Stimulated activated CD4-positive, alpha-beta T cell treated with anti-CD3 and anti-CD28 coated beads, Interleukin-4, amount 100 ng/mL, for 4 hours (primary cell): Measurements from ENCODE around the gene TBX4.
"Not testable (repeated sequence)": the region's sequence is repeated elsewhere in the genome, so short reads cannot be mapped to it uniquely, and the experiment has no call there.

Experiments
- DNase-seq, 2 experiments: peaks; one replicate each; pipeline ENCODE4 v3.0.0-alpha.2; 2020

The TBX4 gene

DNA sequence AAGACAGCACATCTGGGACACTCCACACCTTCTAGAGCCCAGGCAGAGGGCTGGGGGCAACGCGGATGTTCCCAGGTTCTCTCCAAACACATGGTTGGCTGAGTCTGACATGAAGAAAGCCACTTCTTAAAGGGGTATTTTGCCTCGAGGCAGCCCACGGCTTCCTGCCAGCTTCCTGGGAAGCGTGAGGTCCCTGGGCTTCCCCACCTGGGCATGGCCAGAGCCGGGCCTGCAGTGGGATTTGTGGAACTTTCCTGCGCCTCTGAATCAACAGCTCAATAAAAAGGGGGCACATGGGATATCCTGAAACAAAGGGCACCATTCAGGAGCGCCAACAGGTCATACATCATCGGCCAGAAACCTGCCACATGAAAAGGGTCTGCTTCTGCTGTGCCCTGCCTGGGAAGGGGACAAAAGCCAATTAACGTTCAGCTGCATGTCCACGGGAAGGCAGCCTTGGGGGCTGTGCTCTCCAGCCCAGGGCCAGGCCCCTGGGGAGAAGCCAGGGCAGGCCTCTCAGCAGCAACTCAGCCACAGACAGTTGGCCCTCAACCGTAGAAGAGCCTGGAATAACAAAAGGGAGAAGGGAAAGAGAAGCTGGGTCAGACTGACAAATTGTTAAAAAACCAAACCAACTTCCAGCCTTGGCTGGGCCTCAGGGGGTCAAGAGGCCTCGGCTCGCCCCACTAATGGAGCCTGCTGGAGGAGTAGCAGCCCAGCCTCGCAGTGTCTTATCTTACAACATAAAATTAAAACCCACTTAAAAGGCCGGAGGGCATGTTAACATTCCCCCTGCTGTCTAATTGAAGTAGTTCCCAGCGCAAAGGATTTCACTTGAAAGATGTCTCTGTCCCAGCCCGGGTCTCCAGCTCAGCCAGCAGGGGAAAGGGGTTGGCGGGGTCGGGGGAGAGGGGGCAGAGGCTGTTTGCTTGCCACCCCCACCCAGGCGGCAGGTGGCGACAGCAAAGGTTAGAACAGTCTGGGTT lies 34.2 kb downstream of the TBX4 start:
- no peak for DNase-seq

DNA sequence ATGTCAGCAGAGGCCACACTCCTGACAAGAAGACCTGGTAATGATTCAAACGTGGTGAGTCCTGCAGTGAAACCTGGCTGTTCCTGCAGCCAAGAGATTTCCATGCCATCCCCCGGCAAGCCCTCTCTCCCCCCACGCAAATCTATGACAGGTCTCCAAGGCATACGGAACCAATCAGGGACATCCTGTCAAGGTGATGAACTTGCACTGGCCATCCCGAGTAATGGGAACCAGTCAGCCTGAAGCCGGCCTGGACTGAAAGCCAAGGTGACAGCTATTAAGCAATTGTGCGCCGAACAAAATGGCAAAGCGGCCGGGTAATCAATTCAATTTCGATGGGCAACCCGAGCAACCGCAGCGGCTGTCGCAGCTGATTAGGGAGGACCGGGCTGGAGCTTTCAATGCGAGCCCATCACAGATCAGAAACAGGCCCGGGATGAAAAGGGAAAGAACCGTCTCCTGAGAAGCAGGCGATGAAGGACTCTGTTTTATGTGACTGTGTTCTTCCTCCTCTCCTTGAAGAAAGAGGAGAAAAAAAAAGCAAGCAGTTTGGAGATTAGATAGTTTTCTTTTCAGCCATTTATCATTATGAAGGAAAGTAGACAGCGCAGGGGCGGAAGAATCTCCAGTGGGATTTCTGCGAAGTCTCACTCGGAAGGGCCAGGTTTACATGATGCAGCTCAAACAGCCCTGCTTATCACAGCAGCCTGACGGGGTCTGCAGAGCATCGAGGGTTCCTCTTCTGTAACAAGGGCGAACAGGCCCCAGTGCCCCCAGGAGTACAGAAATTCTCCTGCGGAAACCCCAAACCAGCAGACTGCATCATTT lies 35.2 kb downstream of the TBX4 start:
- no peak for DNase-seq

DNA sequence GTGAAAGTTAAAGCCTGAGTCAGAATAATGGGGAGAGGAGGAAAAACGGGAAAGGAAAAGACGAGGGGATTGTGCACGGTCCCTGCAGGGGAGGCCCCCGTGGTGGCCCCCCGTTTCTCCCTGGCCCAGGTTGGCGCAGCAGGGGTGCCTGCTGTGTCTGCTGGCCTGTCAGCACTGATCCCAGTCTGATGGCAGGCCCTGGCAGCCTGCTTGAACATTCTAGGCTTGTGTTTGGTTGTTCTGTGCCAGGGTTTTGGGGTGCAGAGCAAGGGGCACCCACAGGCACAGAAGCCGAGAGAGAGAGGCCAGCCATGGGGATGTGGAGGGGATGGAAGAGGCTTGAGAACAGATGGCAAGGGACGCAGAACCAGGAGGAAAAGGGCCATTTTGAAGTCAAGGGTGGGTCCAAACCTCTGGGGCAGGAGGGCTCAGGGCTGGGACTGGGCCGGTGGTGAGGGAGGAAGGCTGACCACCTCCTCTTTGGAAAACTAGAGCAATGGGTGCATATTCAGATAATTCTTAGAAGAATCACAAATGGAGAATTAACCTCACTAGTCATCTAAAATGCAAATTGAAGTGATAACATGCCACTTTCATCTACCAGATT lies 35.9 kb downstream of the TBX4 start:
- no peak for DNase-seq

DNA sequence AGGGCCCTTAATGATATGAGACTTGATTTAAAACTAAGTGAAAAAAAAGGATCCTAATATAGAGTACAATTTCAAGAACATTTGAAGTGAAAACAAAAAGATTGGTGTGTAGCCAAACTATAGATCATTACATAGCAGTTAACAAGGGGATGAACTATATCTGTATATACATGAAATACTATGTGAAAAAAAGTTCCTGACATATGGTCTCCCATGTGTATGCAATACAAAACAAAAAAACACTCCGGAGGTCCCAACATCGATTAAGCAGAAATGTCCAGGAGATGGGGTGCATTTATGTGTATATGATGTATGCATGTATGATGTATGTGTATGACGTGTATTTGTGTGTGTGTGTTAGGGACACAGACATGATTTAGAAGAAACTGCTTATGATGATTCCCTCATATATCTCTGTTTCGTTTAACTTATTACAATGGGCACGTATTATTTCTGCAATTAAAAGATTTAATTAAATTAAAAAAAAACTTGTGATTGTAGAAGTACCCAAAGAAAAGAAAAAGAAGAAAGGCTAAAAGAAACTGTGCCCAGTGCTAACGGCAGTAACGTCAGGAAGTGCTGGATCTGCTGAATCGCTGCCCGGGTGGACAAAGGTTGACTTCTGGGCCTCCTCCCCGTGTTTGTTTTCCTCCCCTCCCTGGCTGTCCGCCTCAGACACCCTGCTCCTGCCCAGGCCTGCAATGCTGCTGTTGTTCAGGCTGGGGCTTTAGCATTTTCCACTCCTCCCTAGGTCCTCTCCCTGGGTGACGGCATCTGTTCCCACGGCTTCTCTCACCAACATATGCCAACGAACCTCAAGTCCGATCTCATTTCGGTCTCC lies 36.9 kb downstream of the TBX4 start:
- DNase-seq = no peak

DNA sequence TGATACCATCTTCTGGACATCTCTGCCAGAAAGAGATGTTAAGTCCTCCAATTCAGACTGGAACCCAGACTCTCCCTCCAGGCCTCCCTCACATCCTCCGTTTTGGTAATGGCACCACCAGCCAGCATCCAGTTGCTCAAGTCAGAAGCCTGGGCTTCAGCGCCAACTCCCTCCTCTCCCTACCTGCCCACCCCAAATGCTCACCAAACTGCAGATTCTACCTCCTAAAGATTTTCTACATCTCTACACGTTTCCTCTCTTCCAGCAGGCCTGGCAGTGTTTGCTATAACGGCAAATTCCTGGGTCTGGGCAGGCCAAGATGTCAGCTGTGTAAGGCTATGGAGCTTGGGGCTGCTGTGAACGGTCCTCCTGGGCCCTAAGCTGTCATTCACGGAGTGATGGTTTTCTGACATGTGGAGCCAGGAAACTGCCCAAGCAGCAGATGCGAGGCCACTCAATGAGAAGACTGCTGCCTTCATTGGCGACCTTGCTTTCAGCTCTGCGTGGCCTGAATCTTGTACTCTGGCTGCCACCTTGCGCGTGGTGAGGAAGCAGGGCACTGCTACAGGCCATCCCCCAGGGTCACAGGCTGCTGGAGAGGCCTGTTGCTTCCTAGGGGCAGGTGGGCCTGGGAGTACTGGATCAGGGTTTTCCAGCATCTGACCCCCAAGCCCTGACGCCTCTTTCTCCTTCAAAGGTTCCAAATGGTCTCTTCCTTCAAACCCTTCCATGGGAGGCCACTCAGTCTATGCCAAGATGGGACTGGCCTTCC lies 37.7 kb downstream of the TBX4 start:
- no peak for DNase-seq

DNA sequence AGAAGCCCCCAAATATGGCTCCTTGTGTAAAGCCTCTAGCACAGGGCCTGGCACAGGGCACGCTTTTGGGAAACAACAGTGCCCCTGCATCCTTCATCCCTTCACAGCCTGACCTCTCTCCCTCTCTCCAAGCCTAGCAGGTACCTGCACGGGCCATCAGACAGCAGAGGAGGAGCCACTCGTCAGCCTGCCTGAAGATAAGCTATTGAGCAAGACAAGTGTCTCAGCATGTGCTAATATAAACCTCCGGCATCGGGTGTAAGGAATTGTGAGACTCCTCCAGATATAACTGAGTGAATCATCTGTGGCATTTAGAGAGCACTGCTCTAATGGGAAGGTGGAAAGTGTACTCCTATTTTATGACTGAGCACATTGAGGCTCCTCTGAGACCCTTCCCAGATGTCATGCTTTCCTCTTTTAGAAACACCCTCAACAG lies 38.3 kb downstream of the TBX4 start:
- DNase-seq = no peak

DNA sequence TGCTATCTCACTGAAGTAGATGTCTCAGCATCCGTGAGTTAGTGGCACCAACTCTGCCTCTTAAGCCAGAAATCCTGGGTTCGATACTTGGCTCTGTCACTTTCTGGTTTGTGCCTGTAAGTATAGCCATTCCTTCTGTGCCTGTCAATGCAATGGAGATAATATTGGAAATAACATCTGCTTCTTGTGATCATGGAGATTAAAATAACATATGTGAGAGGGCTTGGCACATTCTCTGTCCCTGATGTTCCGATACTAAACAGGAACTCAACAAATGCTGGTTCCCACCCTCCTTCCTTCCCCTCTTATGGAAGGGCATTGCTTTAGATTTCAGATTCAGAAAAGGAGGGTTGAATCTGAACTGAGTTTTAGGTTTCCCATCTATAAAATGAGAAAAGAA lies 39.8 kb downstream of the TBX4 start:
- DNase-seq = no peak

DNA sequence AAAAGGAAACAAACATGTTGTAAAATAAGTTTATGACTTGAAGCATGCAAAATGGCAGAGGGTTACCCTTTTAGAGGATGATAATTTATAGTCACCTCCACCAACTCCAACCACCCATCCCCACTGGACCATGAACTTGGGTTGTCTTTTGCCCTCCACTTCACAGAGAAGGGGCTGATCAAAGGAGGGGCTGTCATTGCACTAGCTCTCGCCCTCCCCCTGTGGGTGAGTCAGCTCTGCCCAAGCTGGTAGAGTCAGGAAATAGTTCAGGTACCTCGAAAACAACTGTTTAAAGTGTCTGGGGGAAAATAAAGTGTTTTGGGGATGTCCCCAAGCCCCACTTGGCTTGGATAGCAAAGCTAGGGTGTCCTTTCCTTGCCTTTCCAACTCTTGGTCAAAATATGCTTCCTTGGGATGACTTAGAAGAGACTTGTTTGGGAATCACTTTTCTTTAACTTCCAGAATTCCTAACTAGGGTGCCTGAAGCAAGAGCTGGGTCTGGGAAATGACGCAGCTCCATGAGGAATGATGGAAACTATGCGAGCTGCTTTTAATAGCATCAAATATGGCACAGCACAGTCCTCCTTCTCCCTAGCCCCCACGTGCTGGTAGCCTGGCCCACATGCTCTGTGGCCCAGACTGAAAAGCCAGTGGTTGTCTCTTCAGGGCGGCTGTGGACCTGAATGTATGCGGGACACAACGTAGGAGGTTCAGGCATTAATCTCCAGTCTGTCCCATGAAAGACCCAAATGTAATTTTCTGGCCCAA lies 40.7 kb downstream of the TBX4 start:
- DNase-seq = no peak

DNA sequence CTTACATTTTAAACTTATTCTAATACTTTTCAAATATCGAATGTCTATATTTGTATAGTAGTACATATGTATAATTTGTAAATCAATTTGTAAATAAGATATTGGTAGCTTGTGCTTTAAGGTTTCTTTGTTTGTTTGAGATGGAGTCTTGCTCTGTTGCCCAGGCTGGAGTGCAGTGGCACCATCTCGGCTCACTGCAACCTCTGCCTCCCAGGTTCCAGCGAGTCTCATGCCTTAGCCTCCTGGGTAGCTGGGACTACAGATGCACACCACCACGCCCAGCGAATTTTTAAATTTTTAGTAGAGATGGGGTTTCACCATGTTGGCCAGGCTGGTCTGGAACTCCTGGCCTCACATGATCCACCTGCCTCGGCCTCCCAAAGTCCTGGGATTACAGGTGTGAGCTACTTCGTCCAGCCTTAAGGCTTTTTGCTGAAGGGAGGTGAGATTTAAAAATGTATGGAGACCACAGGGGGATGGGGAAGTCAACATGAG lies 41.7 kb downstream of the TBX4 start:
- not testable (repeated sequence) for DNase-seq

DNA sequence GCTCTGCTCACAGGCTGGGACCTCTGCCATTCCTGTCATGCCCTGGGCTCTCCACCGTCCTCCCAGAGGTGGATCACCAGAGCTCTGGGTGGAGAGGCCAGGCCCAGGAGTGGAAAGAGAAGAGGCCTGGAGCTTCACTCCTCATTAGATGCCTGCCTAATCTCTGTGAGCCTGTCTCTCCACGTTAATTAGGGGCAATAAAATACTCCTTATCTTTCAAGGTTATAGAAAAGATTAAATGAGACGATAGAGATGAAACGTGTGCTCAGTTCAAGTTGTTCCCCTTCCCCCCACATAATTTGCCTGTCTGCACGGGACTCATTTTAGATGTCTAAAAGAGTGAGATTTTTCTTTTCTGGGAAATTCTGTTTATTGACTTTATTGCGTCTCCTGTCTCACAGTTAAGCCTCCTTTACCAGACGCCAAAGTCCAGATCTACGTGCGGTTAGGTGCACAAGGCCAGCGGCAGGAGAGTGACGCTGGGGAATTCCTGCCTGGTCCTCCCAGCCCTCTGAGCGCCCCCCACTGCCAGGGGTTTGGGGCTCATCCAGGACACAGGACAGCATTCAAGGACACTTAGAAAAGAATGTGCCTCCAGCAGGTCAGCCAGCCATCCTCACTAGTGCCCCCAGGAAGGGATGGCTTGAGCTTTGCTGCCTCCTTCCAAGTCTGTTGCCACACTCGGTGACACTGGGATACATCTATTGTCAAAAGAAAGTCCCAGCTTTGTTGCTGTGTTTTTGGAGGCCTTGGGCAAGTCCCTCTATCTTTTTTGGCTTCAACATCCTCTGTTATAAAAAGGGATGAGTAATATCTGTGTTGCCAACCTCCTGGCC lies 42.3 kb downstream of the TBX4 start:
- no peak for DNase-seq

DNA sequence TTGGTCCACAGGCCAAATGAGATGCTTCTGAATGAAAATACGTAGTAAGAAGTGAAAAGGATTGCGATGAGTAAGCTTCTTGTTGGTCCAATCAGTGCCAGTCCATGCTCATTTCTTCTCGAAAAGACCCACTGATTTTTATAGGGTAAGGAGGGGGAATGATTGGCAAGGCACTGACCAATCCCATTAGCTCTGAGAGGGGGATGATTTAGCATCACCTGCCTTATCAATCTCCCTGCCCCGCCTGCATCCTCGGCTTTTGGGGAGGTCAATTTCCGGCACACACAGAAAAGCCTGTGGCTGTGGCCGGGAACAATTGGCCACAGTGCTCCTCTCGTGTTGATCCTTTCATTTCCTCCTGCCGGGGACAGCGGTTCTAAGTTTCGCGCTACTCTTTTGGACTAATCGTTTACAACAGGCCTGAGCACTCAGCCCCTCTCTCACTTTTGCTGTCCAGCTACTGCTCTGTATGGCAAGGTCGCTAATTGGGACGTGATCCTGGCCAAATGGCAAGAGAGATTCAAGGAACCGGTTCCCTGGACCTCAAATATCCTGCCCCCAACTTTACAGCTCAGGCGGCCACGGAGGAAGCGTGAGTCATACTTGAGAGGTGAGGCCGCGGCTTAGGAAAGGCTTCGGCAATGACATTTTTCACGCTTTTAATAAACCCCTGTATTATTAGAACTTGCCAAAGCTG lies 43.1 kb downstream of the TBX4 start:
- no peak for DNase-seq

DNA sequence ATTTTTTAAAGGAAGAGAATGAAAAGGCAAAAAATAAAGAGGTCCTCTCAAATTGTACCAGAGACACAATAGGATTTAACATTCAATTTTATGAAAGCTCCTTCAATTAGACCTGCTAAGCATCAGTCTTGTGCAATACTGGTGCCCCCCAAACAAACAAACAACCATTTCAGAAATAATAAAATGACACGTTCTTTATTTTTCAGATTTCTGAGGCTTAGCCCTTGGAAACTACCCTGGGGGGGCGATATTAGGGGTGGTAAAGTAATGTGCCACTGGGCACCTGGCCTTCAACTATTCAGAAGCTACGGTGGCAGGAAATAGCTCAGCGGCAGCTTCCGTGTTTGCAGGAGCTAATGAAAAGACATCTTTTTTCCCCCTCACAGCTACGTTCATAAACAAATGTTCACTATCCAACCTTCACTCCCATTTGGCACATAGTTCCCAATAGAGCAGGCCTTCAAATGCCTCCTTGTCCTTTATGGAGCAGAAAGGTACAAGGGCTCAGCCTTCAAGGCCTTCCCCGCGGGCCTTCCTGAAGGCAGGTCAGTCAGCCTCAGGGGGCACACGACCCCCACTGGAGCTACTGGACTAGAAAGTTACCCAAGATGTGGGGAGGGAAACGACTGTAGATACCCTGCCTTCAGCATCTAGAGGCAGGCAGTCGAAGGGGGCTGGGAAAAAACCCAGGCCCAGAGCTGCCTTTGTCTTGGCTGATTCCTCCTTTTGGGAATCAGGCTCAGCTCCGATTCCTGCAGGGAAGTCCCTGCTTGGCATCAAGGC lies 44.1 kb downstream of the TBX4 start:
- DNase-seq = no peak

DNA sequence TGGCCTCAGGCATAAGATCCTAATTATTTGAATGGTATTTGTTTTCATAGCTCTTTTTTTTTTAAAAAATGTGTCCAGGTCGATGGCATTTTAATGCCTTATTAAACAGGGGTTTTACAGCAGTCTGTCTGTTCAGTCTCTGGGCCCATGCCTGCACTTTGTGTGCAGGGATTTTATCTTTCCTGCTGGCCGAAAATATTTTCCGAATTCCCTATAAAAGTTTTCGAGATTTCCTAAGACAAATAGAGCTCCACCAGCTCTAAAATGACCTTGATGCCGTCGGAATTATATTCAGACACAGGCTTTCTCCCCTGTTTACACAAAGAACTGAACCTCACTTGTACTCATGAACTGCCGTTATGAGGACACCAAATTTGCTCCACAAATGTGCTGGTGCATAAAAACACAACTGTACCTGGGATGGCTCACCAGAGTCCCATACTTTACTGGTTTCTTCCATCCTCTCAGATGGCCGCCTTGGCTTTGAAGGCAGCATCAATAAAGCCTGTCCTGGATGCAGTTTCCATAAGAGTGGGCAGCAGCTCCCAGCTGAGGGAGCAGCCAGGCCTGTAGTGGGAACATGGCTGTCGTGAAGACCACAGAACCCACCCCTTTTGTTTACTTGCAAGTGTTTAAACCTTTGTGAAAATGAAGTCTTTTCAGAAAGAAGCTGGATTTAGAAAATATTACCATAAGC lies 44.9 kb downstream of the TBX4 start:
- no peak for DNase-seq

DNA sequence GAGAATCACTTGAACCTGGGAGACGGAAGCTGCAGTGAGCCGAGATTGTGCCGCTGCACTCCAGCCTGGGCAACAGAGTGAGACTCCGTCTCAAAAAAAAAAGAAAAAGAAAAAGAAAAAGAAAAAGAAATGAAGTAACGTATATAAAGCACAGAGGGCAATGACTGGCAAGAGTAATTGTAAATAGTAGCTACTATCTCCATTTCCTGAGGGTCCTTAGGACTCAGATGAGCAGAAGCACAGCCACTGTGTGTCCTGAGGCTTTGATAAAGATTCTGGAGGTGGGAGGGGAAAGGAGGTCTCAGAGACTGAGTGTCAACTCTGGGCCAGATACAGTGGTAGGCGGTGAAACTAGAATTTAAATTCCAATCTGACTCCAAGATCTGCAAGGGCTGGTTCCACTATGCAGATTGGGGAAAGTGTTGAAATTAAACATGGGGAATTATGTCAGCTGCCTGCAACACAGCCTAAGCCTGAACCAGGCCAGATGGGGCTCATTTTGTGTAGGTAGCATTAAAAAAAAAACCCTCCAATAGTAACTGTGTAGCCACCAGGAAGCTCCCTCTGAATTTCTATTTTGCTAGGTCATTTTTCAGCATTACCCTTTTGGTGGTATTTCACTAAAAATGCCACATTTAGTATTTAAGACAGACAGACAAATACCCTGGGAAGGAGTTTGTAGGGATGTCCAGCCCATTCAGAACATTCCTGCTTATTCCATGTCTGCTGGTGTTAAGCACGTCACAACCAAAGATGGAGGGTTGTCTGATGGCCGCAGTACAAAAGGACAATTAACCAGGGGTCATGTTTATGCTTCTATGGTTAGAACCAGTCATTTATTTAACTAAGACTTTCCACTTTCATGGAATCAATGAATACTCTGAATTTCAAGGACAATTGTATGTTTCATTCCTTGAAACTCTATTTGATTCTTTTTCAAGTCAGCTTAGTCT lies 46.1 kb downstream of the TBX4 start:
- DNase-seq = no peak

DNA sequence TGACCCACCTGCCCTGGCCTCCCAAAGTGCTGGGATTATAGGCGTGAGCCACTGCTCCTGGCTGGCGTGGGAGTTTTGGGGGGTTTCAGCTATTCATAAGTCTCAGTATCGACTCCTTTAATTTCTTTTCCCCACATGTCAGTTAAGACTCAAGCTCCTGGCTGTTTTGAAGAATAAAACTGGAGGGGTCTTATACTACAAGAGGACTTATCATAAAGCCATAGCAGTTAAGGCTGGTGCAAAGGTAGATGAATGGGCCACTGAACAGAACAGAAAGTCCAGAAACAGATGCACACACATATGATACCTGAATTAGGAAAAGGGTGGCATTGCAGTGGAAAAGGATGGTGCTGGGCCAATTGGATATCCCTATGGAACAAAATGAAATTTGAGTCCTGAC lies 47.4 kb downstream of the TBX4 start:
- no peak for DNase-seq

DNA sequence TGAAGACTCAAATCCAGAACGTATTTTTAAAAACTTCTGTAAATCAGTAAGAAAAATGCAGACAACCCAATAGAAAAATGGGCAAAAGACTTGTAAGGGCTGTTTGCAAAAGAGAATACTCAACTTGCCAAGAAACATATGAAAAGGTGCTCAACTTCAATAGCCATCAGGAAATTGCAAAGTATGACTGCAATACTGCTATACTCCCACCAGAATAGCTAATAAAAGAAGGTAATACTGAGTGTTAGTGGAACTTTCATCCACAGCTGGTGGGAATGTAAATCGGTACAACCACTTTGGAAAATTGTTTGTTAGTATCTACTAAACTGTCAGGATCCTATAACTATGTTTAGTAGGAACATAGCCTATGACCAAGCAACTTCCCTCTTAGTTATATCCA lies 48.1 kb downstream of the TBX4 start:
- DNase-seq = no peak
